IMR-90 (cell line): ENCODE measurements around the gene LRRN2. TPM values are rescaled to one million over a fixed set of nuclear protein-coding genes. Genes with fewer than 3 reads are reported as not detected.

Experiments
- ATAC-seq: fragments of 200-7000 bp; cut with Tn5 transposase; 2 replicates; pipeline ENCODE4 v1.9.1; 2020; ENCODE audit warnings: low read depth, mild to moderate bottlenecking, moderate library complexity
- BruUV-seq: library from RNA; stranded (reverse); fragments of 400-500 nt; replicated peaks from 2 replicates; lab custom pipeline; 2021; lab: Mats Ljungman, UMichigan
- CTCF ChIA-PET: fragments of 300-600 bp; formaldehyde crosslinking; extraction: SDS; loops from one replicate; lab custom pipeline; 2021; ENCODE audit warnings: antibody characterized with exemption; lab: Yijun Ruan, JAX
- POLR2A ChIA-PET: fragments of 300-600 bp; sonication (Branson Sonifier 250); formaldehyde crosslinking; loops from one replicate; lab custom pipeline; 2022; ENCODE audit warnings: antibody characterized with exemption; ENCODE audit not compliant: unreplicated experiment; lab: Charles Lee
- DNase-seq: peaks from one replicate; pipeline ENCODE4 v3.0.0; 2013
- H2AFZ ChIP-seq: replicated peaks from 2 replicates; pipeline ENCODE3; 2013; ENCODE audit warnings: low read length, mild to moderate bottlenecking; ENCODE audit not compliant: poor library complexity
- H2AK5ac ChIP-seq: 2 replicates; pipeline ENCODE4 v1.6.1; 2013; ENCODE audit warnings: low read depth, low read length, inconsistent platforms
- H2AK9ac ChIP-seq: replicated peaks from 2 replicates; pipeline ENCODE3; 2013; ENCODE audit warnings: mild to moderate bottlenecking, low read depth, low read length, moderate library complexity; ENCODE audit not compliant: poor library complexity
- H2BK120ac ChIP-seq: 2 replicates; pipeline ENCODE4 v1.6.1; 2013; ENCODE audit warnings: low read depth, low read length, inconsistent platforms
- H2BK15ac ChIP-seq: 3 replicates; pipeline ENCODE4 v1.6.1; 2013; ENCODE audit warnings: low read depth, low read length, inconsistent platforms
- H2BK20ac ChIP-seq: 2 replicates; pipeline ENCODE4 v1.6.1; 2013; ENCODE audit warnings: low read depth, mild to moderate bottlenecking, inconsistent platforms, low read length, moderate library complexity
- H2BK5ac ChIP-seq: 2 replicates; pipeline ENCODE4 v1.6.1; 2013; ENCODE audit warnings: mild to moderate bottlenecking, low read depth, low read length, inconsistent platforms; ENCODE audit not compliant: poor library complexity, severe bottlenecking
- H3K14ac ChIP-seq: replicated peaks from 2 replicates; pipeline ENCODE4 v1.6.1; 2013; ENCODE audit warnings: low read depth, low read length, inconsistent platforms
- H3K18ac ChIP-seq: 2 replicates; pipeline ENCODE4 v1.6.1; 2013; ENCODE audit warnings: low read depth, low read length, control low read depth
- H3K23ac ChIP-seq: 2 replicates; pipeline ENCODE4 v1.6.1; 2013; ENCODE audit warnings: low read depth, low read length, inconsistent platforms
- H3K27ac ChIP-seq: 2 replicates; pipeline ENCODE4 v1.5.1; 2013; ENCODE audit warnings: mild to moderate bottlenecking, control low read depth, low read length; ENCODE audit not compliant: insufficient read depth
- H3K27me3 ChIP-seq: 2 replicates; pipeline ENCODE4 v1.6.1; 2013; ENCODE audit warnings: low read length; ENCODE audit not compliant: control insufficient read depth, insufficient read depth
- H3K36me3 ChIP-seq: 2 replicates; pipeline ENCODE4 v1.6.1; 2013; ENCODE audit warnings: low read length, mixed read lengths; ENCODE audit not compliant: control insufficient read depth, insufficient read depth
- H3K4ac ChIP-seq: 2 replicates; pipeline ENCODE4 v1.6.1; 2013; ENCODE audit warnings: low read depth, low read length, inconsistent platforms
- H3K4me1 ChIP-seq: 2 replicates; pipeline ENCODE4 v1.6.1; 2013; ENCODE audit warnings: low read length, mixed read lengths; ENCODE audit not compliant: control insufficient read depth, insufficient read depth
- H3K4me2 ChIP-seq: 2 replicates; pipeline ENCODE4 v1.6.1; 2013; ENCODE audit warnings: low read depth, mild to moderate bottlenecking, control low read depth, low read length, moderate library complexity
- H3K4me3 ChIP-seq: 2 replicates; pipeline ENCODE4 v1.5.1; 2013; ENCODE audit warnings: low read depth, mild to moderate bottlenecking, control low read depth, low read length, moderate library complexity; ENCODE audit not compliant: insufficient read depth
- H3K56ac ChIP-seq: 2 replicates; pipeline ENCODE4 v1.6.1; 2013; ENCODE audit warnings: low read length, inconsistent platforms; ENCODE audit not compliant: insufficient read depth; ENCODE audit errors: extremely low read depth
- H3K79me1 ChIP-seq, 2 experiments: 2 replicates each; pipeline ENCODE4 v1.6.1; 2013; ENCODE audit warnings: low read length in 2 of 2, inconsistent platforms in 1 of 2, low read depth in 1 of 2
- H3K9ac ChIP-seq: 2 replicates; pipeline ENCODE4 v1.6.1; 2013; ENCODE audit warnings: low read depth, low read length, control low read depth
- H3K9me1 ChIP-seq: 2 replicates; pipeline ENCODE4 v1.6.1; 2013; ENCODE audit warnings: low read length, inconsistent platforms; ENCODE audit not compliant: insufficient read depth
- H3K9me3 ChIP-seq: 2 replicates; pipeline ENCODE4 v1.6.1; 2013; ENCODE audit warnings: low read length; ENCODE audit not compliant: control insufficient read depth, insufficient read depth
- H4K20me1 ChIP-seq: 2 replicates; pipeline ENCODE4 v1.6.1; 2013; ENCODE audit warnings: low read length, inconsistent platforms; ENCODE audit not compliant: insufficient read depth
- H4K5ac ChIP-seq: 2 replicates; pipeline ENCODE4 v1.6.1; 2013; ENCODE audit warnings: mild to moderate bottlenecking, low read depth, low read length, control low read depth
- H4K8ac ChIP-seq, 2 experiments: 2 replicates each; pipeline ENCODE4 v1.6.1; 2013; ENCODE audit warnings: low read depth in 2 of 2, low read length in 2 of 2, control low read depth in 1 of 2, inconsistent platforms in 1 of 2
- H4K91ac ChIP-seq: 2 replicates; pipeline ENCODE4 v1.6.1; 2013; ENCODE audit warnings: low read depth, low read length, inconsistent platforms; ENCODE audit not compliant: insufficient read depth
- BHLHE40 ChIP-seq: fragments of 150-350 bp; IDR thresholded peaks from 2 replicates; pipeline ENCODE4 v1.6.1; 2016; ENCODE audit warnings: mild to moderate bottlenecking, low read depth, low read length
- CEBPB ChIP-seq: IDR thresholded peaks from 2 replicates; pipeline ENCODE4 v1.6.1; 2012; ENCODE audit warnings: low read depth, low read length, improper control_type of control experiment
- CHD1 ChIP-seq: IDR thresholded peaks from 2 replicates; pipeline ENCODE4 v1.6.1; 2012; ENCODE audit warnings: low read depth, low read length, improper control_type of control experiment
- FOS ChIP-seq: fragments of 150-350 bp; IDR thresholded peaks from 2 replicates; pipeline ENCODE4 v1.6.1; 2016; ENCODE audit warnings: low read depth, low read length
- MAFK ChIP-seq: IDR thresholded peaks from 2 replicates; pipeline ENCODE4 v1.6.1; 2012; ENCODE audit warnings: low read depth, low read length, improper control_type of control experiment
- MAZ ChIP-seq: IDR thresholded peaks from 2 replicates; pipeline ENCODE4 v1.6.1; 2012; ENCODE audit warnings: low read depth, mild to moderate bottlenecking, low read length, improper control_type of control experiment, moderate library complexity, borderline replicate concordance
- MXI1 ChIP-seq: IDR thresholded peaks from 2 replicates; pipeline ENCODE4 v1.6.1; 2012; ENCODE audit warnings: low read depth, mild to moderate bottlenecking, low read length, moderate library complexity, borderline replicate concordance
- NFE2L2 ChIP-seq: fragments of 150-350 bp; IDR thresholded peaks from 2 replicates; pipeline ENCODE4 v1.6.1; 2016; ENCODE audit warnings: low read depth, mild to moderate bottlenecking, low read length
- POLR2A ChIP-seq: IDR thresholded peaks from 2 replicates; pipeline ENCODE4 v1.6.1; 2012; ENCODE audit warnings: mild to moderate bottlenecking, low read depth, low read length
- RAD21 ChIP-seq: IDR thresholded peaks from 2 replicates; pipeline ENCODE4 v1.6.1; 2012; ENCODE audit warnings: low read length, improper control_type of control experiment
- RCOR1 ChIP-seq: IDR thresholded peaks from 2 replicates; pipeline ENCODE4 v1.6.1; 2012; ENCODE audit warnings: mild to moderate bottlenecking, low read length, improper control_type of control experiment; ENCODE audit not compliant: insufficient replicate concordance
- RFX5 ChIP-seq: IDR thresholded peaks from 2 replicates; pipeline ENCODE4 v1.8.0; 2012; ENCODE audit warnings: low read depth, mild to moderate bottlenecking, low read length, moderate library complexity
- SMC3 ChIP-seq: fragments of 150-350 bp; IDR thresholded peaks from 2 replicates; pipeline ENCODE4 v1.6.1; 2016; ENCODE audit warnings: low read depth, mild to moderate bottlenecking, antibody characterized with exemption, low read length, moderate library complexity
- WGBS, 2 experiments: methylation state at CpG; one replicate each; pipeline versions ENCODE4 v1.1.5 to v1.1.7; 2013; ENCODE audit warnings: missing lambda C conversion rate in 2 of 2; ENCODE audit not compliant: insufficient read length in 1 of 2; ENCODE audit errors: extremely low coverage in 2 of 2; 5-methylcytosine and 5-hydroxymethylcytosine counted together
- dilution Hi-C: fragments of 300-500 bp; cut with HindIII; formaldehyde crosslinking; loops from one replicate; pipeline ENCODE4 v1.14.3; 2018; ENCODE audit warnings: low sequenced_read_pairs; ENCODE audit not compliant: unreplicated experiment
- in situ Hi-C: fragments of 300-500 bp; cut with MboI; formaldehyde crosslinking; loops from 3 replicates; pipeline ENCODE4 v1.14.3; 2019; ENCODE audit warnings: low sequenced_read_pairs, inconsistent platforms, mixed read lengths
- intact Hi-C: fragments of 100-400 bp; cut with micrococcal nuclease; formaldehyde crosslinking; loops from 2 replicates; pipeline ENCODE4 v1.10.0; 2022
- polyA plus RNA-seq, 3 experiments: library from polyadenylated mRNA; depleted of rRNA; stranded (reverse); fragments of >200 nt; gene quantifications; 2 replicates each; pipeline ENCODE4 v1.2.3, GENCODE V29; 2012; ENCODE audit warnings: low replicate concordance in 1 of 3
- total RNA-seq: library from RNA; depleted of rRNA; stranded (reverse); fragments of >200 nt; gene quantifications from 2 replicates; pipeline ENCODE4 v1.2.3, GENCODE V29; 2012
- TF ChIP-seq, protein P1 (sequence below): conservative IDR thresholded peaks from 2 replicates; pipeline ENCODE4 v1.5.1; 2012; ENCODE audit warnings: mild to moderate bottlenecking, low read depth, low read length, improper control_type of control experiment
- TF ChIP-seq, protein P2 (sequence below): fragments of 150-350 bp; IDR thresholded peaks from 2 replicates; pipeline ENCODE4 v1.6.1; 2016; ENCODE audit warnings: low read depth, mild to moderate bottlenecking, low read length, moderate library complexity, borderline replicate concordance
- TF ChIP-seq, protein P3 (sequence below): fragments of 150-350 bp; IDR thresholded peaks from 2 replicates; pipeline ENCODE4 v1.6.1; 2017; ENCODE audit warnings: mild to moderate bottlenecking, antibody characterized with exemption, low read length, low read depth

Gene LRRN2
- total and polyA plus RNA-seq, 2 of the 4 experiments (the other 2 are of a cell fraction) = not detected

DNA sequence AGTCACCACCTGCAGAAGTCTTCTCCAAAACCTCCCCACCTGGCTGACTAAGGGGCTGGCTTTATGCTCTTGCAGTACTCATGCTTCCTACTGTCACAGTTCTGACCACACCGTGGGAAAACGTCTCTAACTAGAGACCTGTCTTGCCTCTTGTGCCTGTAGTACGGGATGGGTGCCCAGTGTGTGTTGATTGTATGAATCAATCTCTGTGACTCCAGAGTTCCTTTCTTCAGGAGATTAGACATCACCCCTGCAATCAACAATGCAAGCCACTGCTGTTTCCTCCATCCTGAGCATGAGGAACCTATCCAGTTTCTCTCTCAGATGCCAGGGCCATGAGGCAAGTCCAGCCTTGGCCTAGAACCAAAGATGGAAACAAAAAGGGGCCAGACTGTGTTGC lies 64.1 kb downstream of the LRRN2 start:
- Histone ChIP-seq H3K4me3 (no peak overlapping the region), H3K18ac (no peak overlapping the region), H2BK15ac (no peak overlapping the region), H3K9ac (no peak overlapping the region), H4K5ac (no peak overlapping the region), H2BK20ac (no peak overlapping the region), H3K23ac (no peak overlapping the region), H3K27me3 (peaks cover 47% of the 10 kb centered on the region), H2AK9ac (no peak overlapping the region), H4K91ac (no peak overlapping the region), H3K27ac (no peak overlapping the region), H3K79me1 (no peaks in the 10 kb centered on the region), H2AFZ (no peak overlapping the region), H3K14ac (no peak overlapping the region), H3K4me1 (no peaks in the 10 kb centered on the region), H3K56ac (no peak overlapping the region), H3K9me3 (no peaks in the 10 kb centered on the region), H3K4me2 (no peak overlapping the region), H2BK120ac (no peak overlapping the region), H3K4ac (no peak overlapping the region), H4K20me1 (no peaks in the 10 kb centered on the region), H2BK5ac (no peak overlapping the region), H2AK5ac (no peak overlapping the region), H3K36me3 (no peaks in the 10 kb centered on the region), H4K8ac (no peak overlapping the region), H3K9me1 (no peaks in the 10 kb centered on the region)
- BruUV-seq = no TSS peak
- no CpG with 5 or more reads among the region's 3 CpGs for WGBS, 2 experiments
- POLR2A ChIA-PET = no interaction called here
- CTCF ChIA-PET = no interaction called here
- intact Hi-C loops (no loop called here), in situ Hi-C loops (no loop called here), dilution Hi-C loops (no loop called here)
- ATAC-seq (no peak), DNase-seq (no peak)
- TF ChIP-seq, protein P1, sequence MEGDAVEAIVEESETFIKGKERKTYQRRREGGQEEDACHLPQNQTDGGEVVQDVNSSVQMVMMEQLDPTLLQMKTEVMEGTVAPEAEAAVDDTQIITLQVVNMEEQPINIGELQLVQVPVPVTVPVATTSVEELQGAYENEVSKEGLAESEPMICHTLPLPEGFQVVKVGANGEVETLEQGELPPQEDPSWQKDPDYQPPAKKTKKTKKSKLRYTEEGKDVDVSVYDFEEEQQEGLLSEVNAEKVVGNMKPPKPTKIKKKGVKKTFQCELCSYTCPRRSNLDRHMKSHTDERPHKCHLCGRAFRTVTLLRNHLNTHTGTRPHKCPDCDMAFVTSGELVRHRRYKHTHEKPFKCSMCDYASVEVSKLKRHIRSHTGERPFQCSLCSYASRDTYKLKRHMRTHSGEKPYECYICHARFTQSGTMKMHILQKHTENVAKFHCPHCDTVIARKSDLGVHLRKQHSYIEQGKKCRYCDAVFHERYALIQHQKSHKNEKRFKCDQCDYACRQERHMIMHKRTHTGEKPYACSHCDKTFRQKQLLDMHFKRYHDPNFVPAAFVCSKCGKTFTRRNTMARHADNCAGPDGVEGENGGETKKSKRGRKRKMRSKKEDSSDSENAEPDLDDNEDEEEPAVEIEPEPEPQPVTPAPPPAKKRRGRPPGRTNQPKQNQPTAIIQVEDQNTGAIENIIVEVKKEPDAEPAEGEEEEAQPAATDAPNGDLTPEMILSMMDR = no peak
- no peak for TF ChIP-seq FOS
- no peak for TF ChIP-seq CHD1
- no peak for TF ChIP-seq BHLHE40
- TF ChIP-seq MAZ = no peak
- TF ChIP-seq RAD21 = no peak
- no peak for TF ChIP-seq RFX5
- TF ChIP-seq SMC3 = no peak
- no peak for TF ChIP-seq NFE2L2
- no peak for TF ChIP-seq POLR2A
- TF ChIP-seq, protein P2, sequence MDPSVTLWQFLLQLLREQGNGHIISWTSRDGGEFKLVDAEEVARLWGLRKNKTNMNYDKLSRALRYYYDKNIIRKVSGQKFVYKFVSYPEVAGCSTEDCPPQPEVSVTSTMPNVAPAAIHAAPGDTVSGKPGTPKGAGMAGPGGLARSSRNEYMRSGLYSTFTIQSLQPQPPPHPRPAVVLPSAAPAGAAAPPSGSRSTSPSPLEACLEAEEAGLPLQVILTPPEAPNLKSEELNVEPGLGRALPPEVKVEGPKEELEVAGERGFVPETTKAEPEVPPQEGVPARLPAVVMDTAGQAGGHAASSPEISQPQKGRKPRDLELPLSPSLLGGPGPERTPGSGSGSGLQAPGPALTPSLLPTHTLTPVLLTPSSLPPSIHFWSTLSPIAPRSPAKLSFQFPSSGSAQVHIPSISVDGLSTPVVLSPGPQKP = no peak
- no peak for TF ChIP-seq MXI1
- no peak for TF ChIP-seq RCOR1
- TF ChIP-seq, protein P3, sequence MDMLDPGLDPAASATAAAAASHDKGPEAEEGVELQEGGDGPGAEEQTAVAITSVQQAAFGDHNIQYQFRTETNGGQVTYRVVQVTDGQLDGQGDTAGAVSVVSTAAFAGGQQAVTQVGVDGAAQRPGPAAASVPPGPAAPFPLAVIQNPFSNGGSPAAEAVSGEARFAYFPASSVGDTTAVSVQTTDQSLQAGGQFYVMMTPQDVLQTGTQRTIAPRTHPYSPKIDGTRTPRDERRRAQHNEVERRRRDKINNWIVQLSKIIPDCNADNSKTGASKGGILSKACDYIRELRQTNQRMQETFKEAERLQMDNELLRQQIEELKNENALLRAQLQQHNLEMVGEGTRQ = no peak
- no peak for TF ChIP-seq CEBPB
- TF ChIP-seq MAFK = no peak
